ENCODE measurements around the gene ERC2.

Gene ERC2

GRCh38 chr3:55964491-55964985, 503.7 kb downstream of the ERC2 start:
- Histone ChIP-seq H3K27me3 (ENCODE audit: insufficient read depth, low read length) (no peaks in the 10 kb centered on the region), H3K4me1 (ENCODE audit: insufficient read depth, low read length) (peaks cover 9% of the 10 kb centered on the region), H3K4me3 (ENCODE audit: low read length) (no peak overlapping the region), H3K36me3 (ENCODE audit: insufficient read depth, low read length) (no peaks in the 10 kb centered on the region), H2AFZ (ENCODE audit: low read depth, low read length) (no peak overlapping the region), H3K9me3 (ENCODE audit: low read length) (no peaks in the 10 kb centered on the region)

- Histone ChIP-seq H3K4me3 (ENCODE audit: low read length) (no peak overlapping the region), H3K9me3 (ENCODE audit: low read length) (no peaks in the 10 kb centered on the region), H2AFZ (ENCODE audit: low read depth, low read length) (no peak overlapping the region), H3K36me3 (ENCODE audit: insufficient read depth, low read length) (no peaks in the 10 kb centered on the region), H3K4me1 (ENCODE audit: insufficient read depth, low read length) (peaks cover 9% of the 10 kb centered on the region), H3K27me3 (ENCODE audit: insufficient read depth, low read length) (no peaks in the 10 kb centered on the region)
These were observed 504.7 kb downstream of the ERC2 start for GRCh38 chr3:55963601-55964000.

- Histone ChIP-seq H2AFZ (ENCODE audit: low read depth, low read length) (no peak overlapping the region), H3K36me3 (ENCODE audit: insufficient read depth, low read length) (no peaks in the 10 kb centered on the region), H3K4me1 (ENCODE audit: insufficient read depth, low read length) (no peaks in the 10 kb centered on the region), H3K27me3 (ENCODE audit: insufficient read depth, low read length) (no peaks in the 10 kb centered on the region), H3K4me3 (ENCODE audit: low read length) (no peak overlapping the region), H3K9me3 (ENCODE audit: low read length) (peaks cover 7% of the 10 kb centered on the region)
These were observed 508.7 kb downstream of the ERC2 start for GRCh38 chr3:55959471-55960080.

DNA sequence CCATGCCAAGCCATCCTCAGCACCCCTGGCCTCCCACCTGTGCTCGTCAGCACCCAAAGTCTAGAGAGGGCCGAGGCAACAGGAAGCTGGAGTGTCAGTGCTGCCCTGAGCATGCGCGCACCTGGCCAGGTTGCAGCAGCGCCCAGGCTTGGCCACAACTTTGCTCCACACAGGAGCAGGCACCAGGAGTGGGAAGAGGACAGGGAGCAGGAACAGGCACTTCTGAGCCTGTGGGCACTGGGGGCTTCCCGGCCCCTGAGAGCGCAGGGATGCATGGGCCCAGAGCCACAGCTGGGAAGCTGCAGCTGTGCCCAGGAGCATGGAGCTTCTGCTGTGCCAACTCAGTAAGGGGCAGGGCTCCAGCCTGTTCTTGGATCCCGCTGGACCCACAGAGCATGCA, 509.7 kb downstream of the ERC2 start:
- Histone ChIP-seq H3K4me1 (ENCODE audit: insufficient read depth, low read length) (no peaks in the 10 kb centered on the region), H3K4me3 (ENCODE audit: low read length) (no peak overlapping the region), H3K9me3 (ENCODE audit: low read length) (peaks cover 7% of the 10 kb centered on the region), H3K36me3 (ENCODE audit: insufficient read depth, low read length) (no peaks in the 10 kb centered on the region), H3K27me3 (ENCODE audit: insufficient read depth, low read length) (no peaks in the 10 kb centered on the region), H2AFZ (ENCODE audit: low read depth, low read length) (no peak overlapping the region)

DNA sequence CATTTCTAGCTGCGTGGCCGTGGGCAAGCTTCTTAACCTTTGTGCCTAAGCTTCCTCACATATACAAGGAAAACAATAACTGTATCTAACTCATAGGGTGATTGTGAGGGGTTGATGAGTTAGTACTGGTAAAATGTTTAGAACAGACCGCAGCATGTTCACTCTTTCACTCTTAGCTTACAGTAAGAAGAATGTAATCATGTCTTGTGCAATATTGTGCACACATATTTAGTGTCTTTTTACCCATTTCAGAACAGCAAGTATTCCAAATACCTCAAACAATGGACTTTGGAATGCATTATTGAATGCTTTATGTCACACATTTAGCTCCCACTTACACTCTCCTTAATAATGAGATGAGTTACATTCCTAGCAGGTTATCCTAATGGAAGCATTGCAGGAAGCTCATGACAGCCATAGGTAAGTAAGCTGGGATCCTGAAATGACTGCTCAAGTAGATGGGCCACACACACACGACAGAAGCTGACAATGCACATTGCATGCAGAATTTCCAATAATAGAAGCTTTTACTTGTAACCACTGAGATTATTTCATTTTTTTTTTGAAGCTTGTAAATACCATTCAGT, 512.3 kb downstream of the ERC2 start:
- Histone ChIP-seq H3K4me3 (ENCODE audit: low read length) (no peak overlapping the region), H2AFZ (ENCODE audit: low read depth, low read length) (no peak overlapping the region), H3K9me3 (ENCODE audit: low read length) (peaks cover 7% of the 10 kb centered on the region), H3K4me1 (ENCODE audit: insufficient read depth, low read length) (no peaks in the 10 kb centered on the region), H3K36me3 (ENCODE audit: insufficient read depth, low read length) (no peaks in the 10 kb centered on the region), H3K27me3 (ENCODE audit: insufficient read depth, low read length) (no peaks in the 10 kb centered on the region)

GRCh38 chr3:55951388-55951787, 516.9 kb downstream of the ERC2 start:
- no peak overlapping the region for H2AFZ ChIP-seq (ENCODE audit: low read depth, low read length)
- H3K4me1 ChIP-seq (ENCODE audit: insufficient read depth, low read length), result no peaks in the 10 kb centered on the region
- H3K27me3 ChIP-seq (ENCODE audit: insufficient read depth, low read length), result no peaks in the 10 kb centered on the region
- H3K9me3 ChIP-seq (ENCODE audit: low read length), result no peaks in the 10 kb centered on the region
- H3K4me3 ChIP-seq (ENCODE audit: low read length), result no peak overlapping the region
- no peaks in the 10 kb centered on the region for H3K36me3 ChIP-seq (ENCODE audit: insufficient read depth, low read length)

DNA sequence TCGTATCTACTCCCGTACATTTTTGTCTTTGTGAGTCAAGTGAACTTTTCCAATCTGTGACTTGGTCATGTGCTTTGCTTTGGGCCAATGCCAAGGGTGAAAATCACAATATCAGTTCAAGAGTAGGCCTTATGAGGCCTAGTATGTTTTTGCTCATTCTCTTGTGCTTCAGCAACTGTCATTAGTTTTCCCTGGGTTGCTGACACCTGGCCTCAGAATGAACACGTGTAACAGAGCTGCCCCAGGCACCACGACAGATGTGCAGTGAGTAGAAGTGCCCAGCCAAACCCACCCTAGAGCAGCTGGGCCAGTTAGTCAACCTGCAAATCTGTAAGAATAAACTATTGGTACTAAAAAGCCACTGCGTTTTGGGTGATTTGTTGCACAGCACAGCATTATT, 520.9 kb downstream of the ERC2 start:
- H3K9me3 ChIP-seq (ENCODE audit: low read length), result no peaks in the 10 kb centered on the region

DNA sequence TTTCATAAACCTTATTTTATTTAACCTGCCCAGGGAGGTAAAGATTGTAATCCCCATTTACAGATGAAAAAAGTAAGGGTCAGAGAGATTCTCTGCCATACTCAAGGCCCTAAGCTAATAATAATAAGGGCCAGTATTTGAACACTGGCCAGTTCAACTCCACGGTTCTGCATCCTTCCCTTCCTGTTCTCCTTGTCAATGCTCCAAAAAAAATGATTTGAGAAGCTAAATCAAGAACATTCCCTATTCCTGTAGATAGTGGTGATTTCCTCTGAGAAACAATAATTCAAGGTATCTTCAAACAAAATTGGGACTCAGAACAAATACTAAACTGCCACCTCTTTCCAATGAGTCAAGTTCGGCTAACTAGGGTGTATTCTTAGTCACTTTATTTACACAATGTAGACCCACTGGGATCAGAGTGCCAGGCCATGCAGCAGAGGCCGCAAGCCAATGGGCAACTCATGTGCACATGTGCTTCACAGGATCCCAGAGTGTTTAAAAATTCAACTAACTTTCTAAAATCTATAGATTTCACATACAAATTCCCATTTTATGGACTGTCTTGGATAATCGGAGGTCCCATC, 521.6 kb downstream of the ERC2 start:
- H3K4me3 ChIP-seq (ENCODE audit: low read length), result no peak overlapping the region
- H2AFZ ChIP-seq (ENCODE audit: low read depth, low read length), result no peak overlapping the region
- no peaks in the 10 kb centered on the region for H3K36me3 ChIP-seq (ENCODE audit: insufficient read depth, low read length)
- no peaks in the 10 kb centered on the region for H3K9me3 ChIP-seq (ENCODE audit: low read length)
- no peaks in the 10 kb centered on the region for H3K27me3 ChIP-seq (ENCODE audit: insufficient read depth, low read length)
- H3K4me1 ChIP-seq (ENCODE audit: insufficient read depth, low read length), result no peaks in the 10 kb centered on the region

More for the DNA sequence above, 520.9 kb downstream of the ERC2 start:
- no peaks in the 10 kb centered on the region for H3K4me1 ChIP-seq (ENCODE audit: insufficient read depth, low read length)
- no peak overlapping the region for H3K4me3 ChIP-seq (ENCODE audit: low read length)
- no peaks in the 10 kb centered on the region for H3K27me3 ChIP-seq (ENCODE audit: insufficient read depth, low read length)
- H2AFZ ChIP-seq (ENCODE audit: low read depth, low read length), result no peak overlapping the region
- no peaks in the 10 kb centered on the region for H3K36me3 ChIP-seq (ENCODE audit: insufficient read depth, low read length)

GRCh38 chr3:55942868-55943267, 525.4 kb downstream of the ERC2 start:
- Histone ChIP-seq H3K27me3 (ENCODE audit: insufficient read depth, low read length) (no peaks in the 10 kb centered on the region), H3K4me3 (ENCODE audit: low read length) (no peak overlapping the region), H3K9me3 (ENCODE audit: low read length) (no peaks in the 10 kb centered on the region), H3K4me1 (ENCODE audit: insufficient read depth, low read length) (no peaks in the 10 kb centered on the region), H3K36me3 (ENCODE audit: insufficient read depth, low read length) (no peaks in the 10 kb centered on the region), H2AFZ (ENCODE audit: low read depth, low read length) (no peak overlapping the region)

GRCh38 chr3:55939287-55939686, 529.0 kb downstream of the ERC2 start:
- Histone ChIP-seq H3K9me3 (ENCODE audit: low read length) (no peaks in the 10 kb centered on the region), H3K4me1 (ENCODE audit: insufficient read depth, low read length) (peaks cover 3% of the 10 kb centered on the region), H3K36me3 (ENCODE audit: insufficient read depth, low read length) (no peaks in the 10 kb centered on the region), H2AFZ (ENCODE audit: low read depth, low read length) (no peak overlapping the region), H3K4me3 (ENCODE audit: low read length) (no peak overlapping the region), H3K27me3 (ENCODE audit: insufficient read depth, low read length) (no peaks in the 10 kb centered on the region)

DNA sequence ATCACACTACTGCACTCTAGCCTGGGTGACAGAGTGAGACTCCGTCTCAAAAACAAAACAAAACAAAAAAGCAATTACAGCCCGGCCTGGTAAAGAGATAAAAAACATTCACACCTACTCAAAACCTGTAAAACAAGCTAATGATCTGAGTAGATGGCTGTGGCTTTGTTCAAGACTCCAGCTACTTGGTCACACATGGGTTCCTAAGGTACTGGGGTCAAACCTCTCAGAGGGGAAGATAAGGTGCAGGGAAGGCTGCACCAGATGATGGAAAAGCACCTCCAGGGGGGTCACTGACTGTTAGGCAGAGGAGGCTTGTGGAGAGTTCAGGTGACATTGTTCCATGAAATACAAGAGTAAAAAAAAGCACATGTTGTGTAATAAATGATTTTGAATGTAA, 531.0 kb downstream of the ERC2 start:
- Histone ChIP-seq H3K36me3 (ENCODE audit: insufficient read depth, low read length) (no peaks in the 10 kb centered on the region), H3K27me3 (ENCODE audit: insufficient read depth, low read length) (no peaks in the 10 kb centered on the region), H2AFZ (ENCODE audit: low read depth, low read length) (no peak overlapping the region), H3K9me3 (ENCODE audit: low read length) (no peaks in the 10 kb centered on the region), H3K4me1 (ENCODE audit: insufficient read depth, low read length) (peaks cover 3% of the 10 kb centered on the region), H3K4me3 (ENCODE audit: low read length) (no peak overlapping the region)

GRCh38 chr3:55936549-55937052, 531.7 kb downstream of the ERC2 start:
- Histone ChIP-seq H3K9me3 (ENCODE audit: low read length) (no peaks in the 10 kb centered on the region), H2AFZ (ENCODE audit: low read depth, low read length) (no peak overlapping the region), H3K36me3 (ENCODE audit: insufficient read depth, low read length) (no peaks in the 10 kb centered on the region), H3K4me3 (ENCODE audit: low read length) (no peak overlapping the region), H3K27me3 (ENCODE audit: insufficient read depth, low read length) (no peaks in the 10 kb centered on the region), H3K4me1 (ENCODE audit: insufficient read depth, low read length) (peaks cover 3% of the 10 kb centered on the region)

- Histone ChIP-seq H2AFZ (ENCODE audit: low read depth, low read length) (no peak overlapping the region), H3K27me3 (ENCODE audit: insufficient read depth, low read length) (no peaks in the 10 kb centered on the region), H3K9me3 (ENCODE audit: low read length) (no peaks in the 10 kb centered on the region), H3K4me1 (ENCODE audit: insufficient read depth, low read length) (peaks cover 3% of the 10 kb centered on the region), H3K36me3 (ENCODE audit: insufficient read depth, low read length) (no peaks in the 10 kb centered on the region), H3K4me3 (ENCODE audit: low read length) (no peak overlapping the region)
These were observed 533.0 kb downstream of the ERC2 start for GRCh38 chr3:55935241-55935640.
